Measurements from ENCODE around the gene VSTM1.
"Not testable (repeated sequence)": the region's sequence is repeated elsewhere in the genome, so short reads cannot be mapped to it uniquely, and the experiment has no call there.

Gene VSTM1

GRCh38 chr19:54042989-54043388 lies 20.7 kb downstream of the VSTM1 start:
- no peaks in the 10 kb centered on the region for H3K4me1 ChIP-seq (ENCODE audit: insufficient read depth, low read length)
- H3K4me3 ChIP-seq (ENCODE audit: low read depth in 1 of 2, low read length in 2 of 2) = no peak overlapping the region
- ATAC-seq (ENCODE audit: insufficient read depth, low read depth) (no peak), DNase-seq (no peak)
- no peak overlapping the region for H3K27ac ChIP-seq (ENCODE audit: low read length)
- no peaks in the 10 kb centered on the region for H3K79me2 ChIP-seq (ENCODE audit: insufficient read depth, low read length)
- no peaks in the 10 kb centered on the region; the same call in 1 of the 2 replicates for H4K20me1 ChIP-seq (ENCODE audit: insufficient read depth, low read length)
- no peak overlapping the region for H2AFZ ChIP-seq (ENCODE audit: low read depth, low read length)
- no peaks in the 10 kb centered on the region for H3K27me3 ChIP-seq (ENCODE audit: insufficient read depth, low read length, poor library complexity)
- no peak overlapping the region for H3K4me2 ChIP-seq (ENCODE audit: insufficient read depth, low read length)
- TF ChIP-seq EZH2 (IDR thresholded peaks at IDR 0.05; ENCODE audit: borderline replicate concordance, low read depth, low read length, severe bottlenecking) = no peak
- TF ChIP-seq CTCF (IDR thresholded peaks at IDR 0.05; ENCODE audit: borderline replicate concordance, extremely low read depth, low read length, poor library complexity, severe bottlenecking) = no peak
- no peaks in the 10 kb centered on the region for H3K36me3 ChIP-seq (ENCODE audit: insufficient read depth, low read length)
- H3K9me3 ChIP-seq (ENCODE audit: insufficient read depth, low read length, severe bottlenecking) = no peaks in the 10 kb centered on the region
- H3K9ac ChIP-seq (ENCODE audit: low read depth, low read length) = no peak overlapping the region

- TF ChIP-seq CTCF (IDR thresholded peaks at IDR 0.05; ENCODE audit: borderline replicate concordance, extremely low read depth, low read length, poor library complexity, severe bottlenecking) (no peak), EZH2 (IDR thresholded peaks at IDR 0.05; ENCODE audit: borderline replicate concordance, low read depth, low read length, severe bottlenecking) (no peak)
- no peak overlapping the region for H3K27ac ChIP-seq (ENCODE audit: low read length)
- H3K27me3 ChIP-seq (ENCODE audit: insufficient read depth, low read length, poor library complexity) = no peaks in the 10 kb centered on the region
- H2AFZ ChIP-seq (ENCODE audit: low read depth, low read length) = no peak overlapping the region
- no peaks in the 10 kb centered on the region; the same call in 1 of the 2 replicates for H4K20me1 ChIP-seq (ENCODE audit: insufficient read depth, low read length)
- no peaks in the 10 kb centered on the region for H3K4me1 ChIP-seq (ENCODE audit: insufficient read depth, low read length)
- no peak overlapping the region for H3K9ac ChIP-seq (ENCODE audit: low read depth, low read length)
- DNase-seq (no peak), ATAC-seq (ENCODE audit: insufficient read depth, low read depth) (no peak)
- no peaks in the 10 kb centered on the region for H3K79me2 ChIP-seq (ENCODE audit: insufficient read depth, low read length)
- H3K4me2 ChIP-seq (ENCODE audit: insufficient read depth, low read length) = no peak overlapping the region
- no peaks in the 10 kb centered on the region for H3K36me3 ChIP-seq (ENCODE audit: insufficient read depth, low read length)
- no peaks in the 10 kb centered on the region for H3K9me3 ChIP-seq (ENCODE audit: insufficient read depth, low read length, severe bottlenecking)
- H3K4me3 ChIP-seq (ENCODE audit: low read depth in 1 of 2, low read length in 2 of 2) = no peak overlapping the region
These were observed 21.6 kb downstream of the VSTM1 start for GRCh38 chr19:54041969-54042606.

GRCh38 chr19:54040003-54040402 lies 23.7 kb downstream of the VSTM1 start:
- ATAC-seq (ENCODE audit: insufficient read depth, low read depth) (no peak), DNase-seq (no peak)
- H3K79me2 ChIP-seq (ENCODE audit: insufficient read depth, low read length) = no peaks in the 10 kb centered on the region
- H3K4me3 ChIP-seq (ENCODE audit: low read depth in 1 of 2, low read length in 2 of 2) = no peak overlapping the region
- no peaks in the 10 kb centered on the region; the same call in 1 of the 2 replicates for H4K20me1 ChIP-seq (ENCODE audit: insufficient read depth, low read length)
- no peaks in the 10 kb centered on the region for H3K9me3 ChIP-seq (ENCODE audit: insufficient read depth, low read length, severe bottlenecking)
- H3K4me1 ChIP-seq (ENCODE audit: insufficient read depth, low read length) = no peaks in the 10 kb centered on the region
- TF ChIP-seq CTCF (IDR thresholded peaks at IDR 0.05; ENCODE audit: borderline replicate concordance, extremely low read depth, low read length, poor library complexity, severe bottlenecking) (no peak), EZH2 (IDR thresholded peaks at IDR 0.05; ENCODE audit: borderline replicate concordance, low read depth, low read length, severe bottlenecking) (no peak)
- H3K27me3 ChIP-seq (ENCODE audit: insufficient read depth, low read length, poor library complexity) = no peaks in the 10 kb centered on the region
- no peak overlapping the region for H3K27ac ChIP-seq (ENCODE audit: low read length)
- no peaks in the 10 kb centered on the region for H3K36me3 ChIP-seq (ENCODE audit: insufficient read depth, low read length)
- H3K9ac ChIP-seq (ENCODE audit: low read depth, low read length) = no peak overlapping the region
- H3K4me2 ChIP-seq (ENCODE audit: insufficient read depth, low read length) = no peak overlapping the region
- H2AFZ ChIP-seq (ENCODE audit: low read depth, low read length) = no peak overlapping the region

GRCh38 chr19:54036542-54036941 lies 27.2 kb downstream of the VSTM1 start:
- H3K27ac ChIP-seq (ENCODE audit: low read length) = not testable (repeated sequence)

More at GRCh38 chr19:54036542-54036941, 27.2 kb downstream of the VSTM1 start:
- H3K79me2 ChIP-seq (ENCODE audit: insufficient read depth, low read length); H3K4me1 ChIP-seq (ENCODE audit: insufficient read depth, low read length); H3K4me2 ChIP-seq (ENCODE audit: insufficient read depth, low read length); H3K36me3 ChIP-seq (ENCODE audit: insufficient read depth, low read length); DNase-seq; H3K27me3 ChIP-seq (ENCODE audit: insufficient read depth, low read length, poor library complexity); H4K20me1 ChIP-seq (ENCODE audit: insufficient read depth, low read length); H2AFZ ChIP-seq (ENCODE audit: low read depth, low read length); H3K9me3 ChIP-seq (ENCODE audit: insufficient read depth, low read length, severe bottlenecking); H3K9ac ChIP-seq (ENCODE audit: low read depth, low read length); H3K4me3 ChIP-seq (ENCODE audit: low read depth in 1 of 2, low read length in 2 of 2); ATAC-seq (ENCODE audit: insufficient read depth, low read depth): not testable (repeated sequence)

Measured in DND-41 (cell line).